ENCODE measurements around the gene NFIC. TPM values are rescaled to one million over a fixed set of nuclear protein-coding genes. Genes with fewer than 3 reads are reported as not detected.
"Not testable (repeated sequence)": the region's sequence is repeated elsewhere in the genome, so short reads cannot be mapped to it uniquely, and the experiment has no call there.

Gene NFIC
- total RNA-seq, 1 donor from 2014 or later, result 1.2 TPM

- DNase-seq (ENCODE audit: low spot score in 2 of 2), result peak in 1 of 2 donors; percentile 69
Measured at GRCh38 chr19:3336680-3337523, 29.5 kb upstream of the NFIC start.

DNA sequence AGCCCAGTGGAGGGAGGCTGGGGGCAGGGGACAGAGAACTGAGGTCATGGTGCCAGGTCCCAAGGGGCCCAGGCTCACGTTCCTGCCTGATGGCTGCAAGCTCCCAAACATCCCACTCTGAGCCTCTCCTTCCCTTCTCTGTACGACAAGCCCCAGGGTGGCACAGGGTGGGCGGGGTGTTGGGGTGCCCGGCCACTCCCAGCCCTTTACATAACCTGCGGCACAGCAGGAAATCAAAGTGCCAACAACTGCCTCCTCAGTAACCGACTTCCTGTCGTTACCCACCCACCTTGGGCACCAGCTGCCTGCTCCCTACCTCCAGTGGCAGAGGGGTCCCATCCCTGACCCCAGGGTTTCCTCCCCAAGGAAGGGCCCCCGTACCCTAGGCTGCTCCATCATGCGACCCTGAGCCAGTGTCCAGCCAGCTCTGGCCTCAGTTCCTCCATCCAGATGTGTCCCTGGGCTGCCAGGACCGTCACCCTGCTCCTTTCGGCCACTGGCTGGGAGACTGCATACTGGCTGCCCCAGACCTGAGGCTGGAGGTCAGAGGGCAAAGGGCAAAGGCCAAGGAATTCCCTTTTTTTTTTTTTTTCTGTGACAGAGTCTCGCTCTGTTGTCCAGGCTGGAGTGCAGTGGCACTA, 27.7 kb upstream of the NFIC start:
- DNase-seq (ENCODE audit: low spot score in 2 of 2) (no peak), FAIRE-seq (no peak)

More at GRCh38 chr19:3336680-3337523, 29.5 kb upstream of the NFIC start:
- FAIRE-seq, result no peak

DNA sequence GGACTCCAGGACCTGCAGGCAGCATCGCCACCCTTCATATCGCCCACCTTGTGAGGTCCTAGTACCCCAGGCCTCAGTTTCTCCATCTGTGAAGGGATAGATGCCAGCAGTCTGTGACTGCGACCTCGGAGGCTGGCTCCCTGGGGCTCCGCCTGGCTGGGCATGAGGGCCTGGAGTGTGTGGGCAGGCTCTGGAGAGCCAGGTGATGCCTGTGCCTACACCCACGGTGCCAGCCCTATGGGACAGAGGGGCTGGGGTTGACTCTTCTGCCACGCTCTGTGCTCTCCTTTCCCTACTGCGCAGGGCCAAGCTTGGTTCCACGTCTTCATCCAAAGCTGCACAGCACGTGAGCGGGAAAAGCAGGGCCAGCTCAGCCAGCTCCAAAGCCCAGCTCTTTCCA, 26.0 kb upstream of the NFIC start:
- FAIRE-seq, result no peak
- DNase-seq (ENCODE audit: low spot score in 2 of 2), result no peak

DNA sequence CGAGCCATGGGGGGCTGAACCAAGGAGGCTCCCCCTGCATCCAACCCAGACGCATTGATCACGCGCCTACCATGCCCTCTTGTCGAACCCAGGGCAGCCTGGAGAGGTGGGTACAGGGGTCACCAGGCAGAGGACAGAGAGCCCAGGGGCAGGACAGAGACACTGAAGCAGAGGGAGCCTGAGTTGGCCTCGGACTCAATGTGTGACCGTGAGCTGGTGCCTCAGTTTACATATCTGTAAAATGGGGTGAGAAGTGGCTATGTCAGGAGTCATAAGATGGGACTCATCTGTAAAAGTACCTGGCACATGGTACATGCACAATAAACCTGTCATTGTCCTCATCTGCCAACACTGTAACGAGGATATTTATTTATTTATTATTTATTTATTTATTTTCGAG, 24.1 kb upstream of the NFIC start:
- FAIRE-seq (no peak), DNase-seq (ENCODE audit: low spot score in 2 of 2) (no peak)

GRCh38 chr19:3342962-3343361, 23.4 kb upstream of the NFIC start:
- not testable (repeated sequence) for FAIRE-seq; DNase-seq (ENCODE audit: low spot score in 2 of 2)

DNA sequence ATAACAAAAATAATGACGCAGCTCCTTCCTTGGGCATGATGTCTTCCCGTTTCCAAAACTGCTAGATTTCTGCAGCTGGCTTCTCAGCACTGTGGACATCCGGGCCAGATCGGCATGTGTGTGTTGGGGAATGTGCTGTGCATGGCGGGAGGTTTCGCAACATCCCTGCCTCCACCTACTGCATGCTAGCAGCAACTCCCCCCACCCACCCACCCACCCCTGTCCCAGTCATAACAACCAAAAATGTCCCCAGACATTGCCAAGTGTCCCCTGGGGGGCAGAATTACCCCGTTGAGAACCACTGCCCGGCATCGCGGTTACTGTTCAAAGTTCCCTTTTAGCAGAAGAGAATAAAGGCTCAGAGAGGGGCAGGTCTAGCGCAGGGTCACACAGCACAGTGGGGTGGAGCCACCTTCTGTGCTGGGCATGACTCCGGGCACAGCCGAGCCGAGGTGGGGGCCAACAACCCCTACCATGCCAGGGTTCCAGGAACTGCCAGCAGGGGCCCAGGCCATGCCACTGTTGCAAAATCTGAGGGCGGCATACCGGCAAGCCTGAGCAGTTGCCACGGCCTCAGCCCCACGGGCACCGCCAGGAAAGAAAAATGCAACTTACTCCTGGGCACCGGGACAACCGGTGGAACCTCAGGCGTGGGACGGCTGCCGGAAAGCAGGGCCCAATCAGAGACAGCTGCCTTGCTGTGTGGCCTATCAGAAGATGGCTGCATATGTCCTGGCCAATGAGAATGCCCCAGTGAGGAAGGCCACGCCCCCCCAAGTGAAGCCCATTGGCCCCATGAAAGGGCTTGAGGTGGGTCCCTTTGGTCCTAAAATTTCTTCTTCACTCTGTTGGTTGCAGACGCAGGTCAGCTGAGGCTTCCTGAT, 22.5 kb upstream of the NFIC start:
- DNase-seq (ENCODE audit: low spot score in 2 of 2), result peak in 1 of 2 donors; percentile 80
- FAIRE-seq, result no peak

GRCh38 chr19:3344608-3345598, 21.5 kb upstream of the NFIC start:
- no peak for DNase-seq (ENCODE audit: low spot score in 2 of 2)
- FAIRE-seq, result no peak

GRCh38 chr19:3345850-3346460, 20.4 kb upstream of the NFIC start:
- FAIRE-seq (no peak), DNase-seq (ENCODE audit: low spot score in 2 of 2) (no peak)

DNA sequence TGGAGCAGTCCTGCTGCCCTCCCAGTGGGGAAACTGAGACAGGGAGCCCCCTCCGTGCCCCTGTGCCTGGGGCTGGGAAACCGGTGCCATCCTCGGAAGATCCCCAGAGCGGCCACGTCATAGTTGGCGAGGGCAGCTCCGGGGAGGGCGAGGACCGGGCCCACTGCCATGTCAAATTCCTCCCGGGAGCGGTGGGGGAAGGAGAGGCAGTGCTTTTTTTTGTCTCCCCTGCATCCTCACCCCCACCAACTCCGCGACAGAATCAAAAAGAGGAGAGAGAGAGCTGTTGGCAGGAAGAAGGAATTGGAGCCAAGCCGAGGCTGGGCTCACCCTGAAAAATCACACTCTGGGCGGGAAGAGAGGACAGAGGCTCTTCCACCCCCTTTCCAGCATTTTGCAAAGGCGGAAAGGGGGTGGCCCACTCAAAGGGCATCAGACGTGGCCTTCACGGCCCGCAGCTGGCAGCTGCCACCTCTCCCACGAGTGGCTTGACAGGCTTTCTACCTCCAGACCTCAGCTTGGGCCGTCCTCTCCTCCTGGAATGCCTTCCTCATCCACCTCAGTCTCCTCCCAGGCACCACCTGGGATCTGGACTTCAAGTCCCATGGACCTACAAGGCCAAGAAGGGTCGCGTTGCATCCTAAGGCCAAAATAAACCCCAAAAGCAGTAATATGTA, 19.6 kb upstream of the NFIC start:
- no peak for FAIRE-seq
- DNase-seq (ENCODE audit: low spot score in 2 of 2), result peak; percentile 68 to 86

DNA sequence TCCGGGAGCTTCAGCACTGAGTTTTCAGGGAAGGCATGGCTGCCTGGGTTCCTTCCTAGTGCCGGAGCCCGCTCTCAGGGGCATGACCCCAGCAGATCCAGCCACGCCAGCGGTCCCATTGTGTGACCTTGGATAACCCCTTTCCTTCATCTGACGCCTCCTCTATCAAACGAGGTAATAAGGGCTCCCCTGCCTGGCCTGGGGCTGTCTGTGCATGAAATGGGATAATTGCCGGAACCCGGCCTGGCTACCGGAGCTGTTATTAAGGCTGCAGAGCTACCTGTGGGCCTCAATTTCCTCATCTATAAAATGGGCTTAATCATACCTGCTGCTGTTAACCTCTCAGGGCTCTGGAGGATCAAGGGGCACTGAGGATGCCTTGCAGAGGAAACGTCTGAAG, 18.3 kb upstream of the NFIC start:
- FAIRE-seq, result no peak
- no peak for DNase-seq (ENCODE audit: low spot score in 2 of 2)

DNA sequence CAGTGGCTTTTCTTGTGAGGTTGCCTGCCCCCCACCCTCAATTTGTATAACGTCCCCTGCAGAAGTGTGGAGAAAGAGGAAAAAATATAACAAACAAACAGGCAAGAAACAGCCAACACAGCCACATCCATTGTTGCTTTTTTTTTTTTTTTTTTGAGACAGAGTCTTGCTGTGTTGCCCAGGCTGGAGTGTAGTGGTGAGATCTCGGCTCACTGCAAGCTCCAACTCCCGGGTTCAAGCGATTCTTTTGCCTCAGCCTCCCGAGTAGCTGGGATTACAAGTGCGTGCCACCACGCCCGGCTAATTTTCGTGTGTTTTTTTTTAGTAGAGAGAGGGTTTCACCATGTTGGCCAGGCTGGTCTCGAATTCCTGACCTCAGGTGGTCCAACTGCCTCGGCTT, 17.9 kb upstream of the NFIC start:
- not testable (repeated sequence) for DNase-seq (ENCODE audit: low spot score in 2 of 2); FAIRE-seq

- DNase-seq (ENCODE audit: low spot score in 2 of 2), result no peak
- no peak for FAIRE-seq
Measured at GRCh38 chr19:3350014-3350663, 16.2 kb upstream of the NFIC start.

DNA sequence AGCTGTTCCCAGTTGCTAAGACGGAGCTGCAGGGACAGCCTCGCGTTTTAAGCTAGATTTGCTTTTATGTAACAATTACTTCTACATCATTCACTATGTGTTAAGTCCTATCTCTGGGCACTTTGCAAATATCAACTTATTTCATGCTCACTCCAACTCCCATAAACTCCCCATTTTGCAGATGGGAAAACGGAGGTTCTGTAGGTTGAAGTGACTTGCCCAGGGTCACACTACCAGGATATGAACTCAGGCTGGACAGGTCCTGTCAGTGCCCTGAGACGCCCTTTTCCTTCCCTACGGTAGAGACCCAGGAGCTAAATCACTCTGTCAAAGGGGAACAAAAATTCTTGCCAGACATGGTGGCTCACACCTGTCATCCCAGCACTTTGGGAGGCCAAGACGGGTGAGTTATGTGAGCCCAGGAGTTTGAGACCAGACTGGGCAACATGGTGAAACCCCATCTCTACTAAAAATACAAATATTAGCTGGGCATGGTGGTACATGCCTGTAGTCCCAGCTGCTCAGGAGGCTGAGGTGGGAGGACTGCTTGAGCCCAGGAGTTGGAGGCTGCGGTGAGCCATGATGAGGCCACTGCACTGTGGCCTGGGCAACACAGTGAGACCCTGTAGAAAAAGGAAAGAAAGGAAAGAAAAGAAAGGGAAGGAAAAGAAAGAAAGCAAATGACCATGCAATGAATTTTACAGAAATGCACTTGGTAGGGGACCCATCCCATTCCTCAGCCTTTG, 14.5 kb upstream of the NFIC start:
- no peak for FAIRE-seq
- DNase-seq (ENCODE audit: low spot score in 2 of 2), result no peak

GRCh38 chr19:3353493-3353892, 12.9 kb upstream of the NFIC start:
- no peak for FAIRE-seq
- DNase-seq (ENCODE audit: low spot score in 2 of 2), result no peak

DNA sequence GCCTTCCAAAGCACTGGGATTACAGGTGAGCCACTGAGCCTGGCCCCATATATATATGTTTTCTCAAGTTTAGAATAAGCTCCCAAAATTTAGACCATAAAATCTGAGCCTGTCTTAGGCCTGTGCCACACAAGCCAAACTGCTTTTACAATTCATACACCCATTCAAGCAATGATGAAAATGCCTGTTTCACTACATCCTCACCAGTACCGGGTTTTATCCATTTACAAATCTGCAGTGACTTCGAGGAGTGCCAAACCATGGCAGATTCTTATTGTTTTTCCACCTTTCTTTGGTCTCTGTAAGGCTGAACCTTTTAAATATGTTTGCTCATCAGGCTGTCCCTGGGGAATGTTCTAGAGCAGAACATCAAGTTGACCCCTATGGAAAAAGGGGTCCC, 9.6 kb upstream of the NFIC start:
- no peak for FAIRE-seq
- no peak for DNase-seq (ENCODE audit: low spot score in 2 of 2)

- FAIRE-seq, result no peak
- DNase-seq (ENCODE audit: low spot score in 2 of 2), result no peak
Measured at GRCh38 chr19:3357271-3357991, 9.0 kb upstream of the NFIC start.

Measured in frontal cortex (tissue), 4 donors.